H1 (cell line): ENCODE measurements around the gene MEX3B. TPM values are rescaled to one million over a fixed set of nuclear protein-coding genes. Genes with fewer than 3 reads are reported as not detected.

ENCODE experiments used
- JUN ChIP-seq: IDR thresholded peaks from 2 replicates; pipeline ENCODE4 v1.6.1; 2011; ENCODE audit warnings: low read depth, mild to moderate bottlenecking, improper control_type of control experiment, low read length
- SIN3A ChIP-seq, 2 experiments: IDR thresholded peaks in 1 of 2; conservative IDR thresholded peaks in 1 of 2; 2 replicates each; pipeline ENCODE4 v1.6.1; 2011 to 2012; ENCODE audit warnings: low read length in 2 of 2, improper control_type of control experiment in 1 of 2, low read depth in 1 of 2, mild to moderate bottlenecking in 1 of 2
- SIX5 ChIP-seq: IDR thresholded peaks from 2 replicates; pipeline ENCODE4 v1.6.1; 2011; ENCODE audit warnings: mild to moderate bottlenecking, low read depth, low read length
- TBP ChIP-seq: IDR thresholded peaks from 2 replicates; pipeline ENCODE4 v1.6.1; 2011; ENCODE audit warnings: low read depth, low read length, improper control_type of control experiment
- polyA plus RNA-seq, 7 experiments: library from polyadenylated mRNA; depleted of rRNA in 3 of 7; stranded (reverse) in 5 of 7; unstranded in 2 of 7; fragments of >200 nt in 5 of 7; fragments of 200-250 nt in 2 of 7; gene quantifications; 1 replicate in 5 of 7; 2 replicates in 1 of 7; 4 replicates in 1 of 7; pipeline versions ENCODE4 v1.2.1 to v1.2.3, GENCODE V29; 2011 to 2013; ENCODE audit warnings: missing spikeins in 2 of 7, mixed read lengths in 2 of 7
- total RNA-seq: library from RNA; stranded (reverse); fragmentation: NEBNext Ultra II Directional; extraction: Animal tissue kit (Norgen Biotek cat#: 25700); gene quantifications from 2 replicates; pipeline ENCODE4 v1.2.1, GENCODE V29; 2021

Gene MEX3B
- total and polyA plus RNA-seq, 2 of the 8 experiments (the other 6 are each of a cell fraction or from before 2014, with no cell fraction given) = 8.0 to 15.9 TPM

DNA sequence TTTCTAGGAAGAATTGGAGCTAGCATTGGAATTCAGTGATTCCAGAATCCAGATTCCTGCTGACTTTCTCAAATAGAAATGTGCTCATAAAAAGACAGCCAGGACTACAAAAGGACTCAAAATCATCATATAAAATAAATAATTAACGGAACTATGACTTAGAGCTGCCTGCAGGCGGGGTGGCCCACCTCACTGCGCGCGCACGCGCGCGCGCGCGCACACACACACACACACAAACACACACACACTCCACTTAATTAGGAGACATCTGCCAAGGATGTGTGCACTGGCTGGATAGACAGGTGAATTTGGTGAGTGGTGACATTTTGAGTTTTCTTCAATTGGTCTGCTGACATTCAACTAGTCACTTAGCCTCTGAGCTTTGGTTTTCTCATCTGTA lies 6.9 kb upstream of the MEX3B start (continued):
- TF ChIP-seq JUN = no peak
- no peak for TF ChIP-seq TBP
- no peak for TF ChIP-seq SIX5
- TF ChIP-seq SIN3A (conservative IDR thresholded peaks at IDR 0.05 in 1 of 2, IDR thresholded peaks at IDR 0.05 in 1 of 2; ENCODE audit: low read depth in 1 of 2, low read length in 2 of 2) = no peak
